Neural cell (in vitro differentiated cells): ENCODE results near the gene ZNF292. TPM values are rescaled to one million over a fixed set of nuclear protein-coding genes. Genes with fewer than 3 reads are reported as not detected.

Experiments
- H2AFZ ChIP-seq: fragments of 200-600, 300-800 bp; sonication (generic), shearing (Covaris generic); 2 replicates; pipeline ENCODE4 v1.6.0; 2014; ENCODE audit warnings: low read depth, mild to moderate bottlenecking, antibody characterized with exemption, low read length, moderate library complexity
- H3F3A ChIP-seq: fragments of 200-600 bp; shearing (Covaris generic); 2 replicates; pipeline ENCODE4 v1.6.1; 2016; ENCODE audit warnings: mild to moderate bottlenecking, moderate library complexity, mixed read lengths, antibody characterized with exemption, low read length; ENCODE audit not compliant: insufficient read depth, poor library complexity, severe bottlenecking
- H3K27ac ChIP-seq: fragments of 200-600, 300-800 bp; sonication (generic), shearing (Covaris generic); 2 replicates; pipeline ENCODE4 v1.5.1; 2014; ENCODE audit warnings: mild to moderate bottlenecking, low read length, moderate library complexity
- H3K27me3 ChIP-seq: fragments of 300-800, 200-600 bp; sonication (generic), shearing (Covaris generic); 2 replicates; pipeline ENCODE4 v1.6.0; 2014; ENCODE audit warnings: mild to moderate bottlenecking, low read depth, low read length, moderate library complexity; ENCODE audit not compliant: insufficient read depth
- H3K36me3 ChIP-seq: fragments of 300-800, 200-600 bp; sonication (generic), shearing (Covaris generic); 2 replicates; pipeline ENCODE4 v1.5.1; 2014; ENCODE audit warnings: mild to moderate bottlenecking, antibody characterized with exemption, low read length, moderate library complexity; ENCODE audit not compliant: insufficient read depth
- H3K4me2 ChIP-seq: fragments of 300-800, 200-600 bp; sonication (generic), shearing (Covaris generic); 2 replicates; pipeline ENCODE4 v1.6.0; 2014; ENCODE audit warnings: mild to moderate bottlenecking, low read length
- H3K4me3 ChIP-seq: fragments of 300-800, 200-600 bp; sonication (generic), shearing (Covaris generic); 2 replicates; pipeline ENCODE4 v1.5.1; 2014; ENCODE audit warnings: mild to moderate bottlenecking, low read length, moderate library complexity
- H3K79me2 ChIP-seq: fragments of 200-600 bp; shearing (Covaris generic); replicated peaks from 2 replicates; pipeline ENCODE4 v1.6.0; 2014; ENCODE audit warnings: mild to moderate bottlenecking, low read length, moderate library complexity; ENCODE audit not compliant: insufficient read depth
- H3K9ac ChIP-seq: fragments of 300-800, 200-600 bp; sonication (generic), shearing (Covaris generic); 2 replicates; pipeline ENCODE4 v1.6.1; 2016; ENCODE audit warnings: mild to moderate bottlenecking, low read length, mixed read lengths
- H3K9me2 ChIP-seq: fragments of 200-600 bp; shearing (Covaris generic); 2 replicates; pipeline ENCODE4 v1.6.1; 2016; ENCODE audit warnings: mild to moderate bottlenecking, low read length, mixed read lengths; ENCODE audit not compliant: insufficient read depth
- H3K9me3 ChIP-seq: fragments of 200-600, 300-800 bp; sonication (generic), shearing (Covaris generic); 2 replicates; pipeline ENCODE4 v1.6.1; 2016; ENCODE audit warnings: mild to moderate bottlenecking, mixed run types, low read length, moderate library complexity, mixed read lengths
- H4K20me1 ChIP-seq: fragments of 200-600 bp; shearing (Covaris generic); 2 replicates; pipeline ENCODE4 v1.6.1; 2016; ENCODE audit warnings: mild to moderate bottlenecking, mixed run types; ENCODE audit not compliant: insufficient read depth
- CTCF ChIP-seq: fragments of 450-650 bp; IDR thresholded peaks from 2 replicates; pipeline ENCODE4 v1.5.1; 2014; ENCODE audit warnings: antibody characterized with exemption, mild to moderate bottlenecking, moderate library complexity; ENCODE audit not compliant: poor library complexity, severe bottlenecking
- EP300 ChIP-seq: fragments of 450-650 bp; conservative IDR thresholded peaks from 2 replicates; pipeline ENCODE4 v1.6.1; 2014; ENCODE audit warnings: antibody characterized with exemption, mild to moderate bottlenecking, moderate library complexity; ENCODE audit not compliant: poor library complexity, severe bottlenecking
- EZH2 ChIP-seq: fragments of 200-600, 300-800 bp; shearing (Covaris generic), sonication (generic); IDR thresholded peaks from 2 replicates; pipeline ENCODE4 v1.6.1; 2014; ENCODE audit warnings: antibody characterized with exemption, low read length, borderline replicate concordance, mild to moderate bottlenecking; ENCODE audit not compliant: insufficient read depth, poor library complexity, severe bottlenecking
- MXI1 ChIP-seq: fragments of 450-650 bp; conservative IDR thresholded peaks from 2 replicates; pipeline ENCODE4 v1.6.1; 2014; ENCODE audit warnings: antibody characterized with exemption, mild to moderate bottlenecking; ENCODE audit not compliant: poor library complexity, severe bottlenecking
- POLR2AphosphoS5 ChIP-seq: IDR thresholded peaks from 2 replicates; pipeline ENCODE4 v1.6.1; 2012
- RAD21 ChIP-seq: fragments of 450-650 bp; conservative IDR thresholded peaks from 2 replicates; pipeline ENCODE4 v1.6.1; 2014; ENCODE audit warnings: antibody characterized with exemption, mild to moderate bottlenecking, moderate library complexity
- REST ChIP-seq: IDR thresholded peaks from 2 replicates; pipeline ENCODE4 v1.6.1; 2012; ENCODE audit warnings: borderline replicate concordance
- SMC3 ChIP-seq: fragments of 450-650 bp; conservative IDR thresholded peaks from 2 replicates; pipeline ENCODE4 v1.6.1; 2014; ENCODE audit warnings: antibody characterized with exemption, mild to moderate bottlenecking, moderate library complexity; ENCODE audit not compliant: poor library complexity
- TAF1 ChIP-seq: IDR thresholded peaks from 2 replicates; pipeline ENCODE4 v1.6.1; 2012; ENCODE audit warnings: low read depth
- polyA plus RNA-seq: library from polyadenylated mRNA; depleted of rRNA; stranded (reverse); fragments of >200 nt; gene quantifications from 2 replicates; pipeline ENCODE4 v1.2.3, GENCODE V29; 2014

Gene ZNF292
- polyA plus RNA-seq, 1 donor from 2014 or later, result 29.8 TPM

- Histone ChIP-seq H4K20me1 (no peaks in the 10 kb centered on the region), H3K9me2 (no peaks in the 10 kb centered on the region), H3K27me3 (no peaks in the 10 kb centered on the region), H3K4me3 (no peak overlapping the region), H3F3A (no peaks in the 10 kb centered on the region), H3K4me2 (no peak overlapping the region), H3K79me2 (no peaks in the 10 kb centered on the region), H3K36me3 (peaks cover 55% of the 10 kb centered on the region), H3K9ac (no peak overlapping the region), H3K9me3 (no peaks in the 10 kb centered on the region), H3K27ac (no peak overlapping the region), H2AFZ (no peak overlapping the region)
- TF ChIP-seq SMC3, result no peak
- TF ChIP-seq EP300, result no peak
- no peak for TF ChIP-seq REST
Observed at GRCh38 chr6:87257975-87258374, 102.6 kb downstream of the ZNF292 start.

DNA sequence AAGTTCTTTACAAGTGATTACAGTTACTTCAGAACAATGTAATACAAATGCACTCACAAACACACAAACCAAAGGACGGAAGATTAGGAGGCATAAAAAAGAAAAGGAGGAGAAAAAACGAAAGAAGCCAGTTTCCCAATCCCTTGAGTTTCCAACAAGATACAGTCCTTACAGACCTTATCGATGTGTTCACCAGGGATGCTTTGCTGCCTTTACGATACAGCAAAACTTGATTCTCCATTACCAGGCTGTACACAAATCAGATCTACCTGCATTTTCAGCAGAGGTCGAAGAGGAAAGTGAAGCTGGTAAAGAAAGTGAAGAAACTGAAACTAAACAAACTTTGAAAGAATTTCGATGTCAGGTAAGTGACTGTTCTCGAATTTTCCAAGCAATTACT lies 104.4 kb downstream of the ZNF292 start:
- H3K27me3 ChIP-seq, result no peaks in the 10 kb centered on the region
- no peak overlapping the region for H3K4me3 ChIP-seq
- H4K20me1 ChIP-seq, result no peaks in the 10 kb centered on the region
- no peaks in the 10 kb centered on the region for H3K9me2 ChIP-seq
- no peak overlapping the region for H2AFZ ChIP-seq
- H3K9ac ChIP-seq, result no peak overlapping the region
- H3K9me3 ChIP-seq, result no peaks in the 10 kb centered on the region
- no peaks in the 10 kb centered on the region for H3K79me2 ChIP-seq
- no peaks in the 10 kb centered on the region for H3F3A ChIP-seq
- no peak for TF ChIP-seq CTCF
- no peak for TF ChIP-seq EZH2
- no peak for TF ChIP-seq MXI1
- TF ChIP-seq SMC3, result no peak
- no peak for TF ChIP-seq REST
- TF ChIP-seq RAD21, result no peak
- TF ChIP-seq TAF1, result no peak
- no peak for TF ChIP-seq POLR2AphosphoS5
- TF ChIP-seq EP300, result no peak
- H3K36me3 ChIP-seq, result peaks cover 48% of the 10 kb centered on the region
- no peak overlapping the region for H3K27ac ChIP-seq
- H3K4me2 ChIP-seq, result no peak overlapping the region
